ENCODE measurements around the gene DNAI2. TPM values are rescaled to one million over a fixed set of nuclear protein-coding genes. Genes with fewer than 3 reads are reported as not detected.
"Not testable (repeated sequence)": the region's sequence is repeated elsewhere in the genome, so short reads cannot be mapped to it uniquely, and the experiment has no call there.

The DNAI2 gene
- total RNA-seq, 1 donor from 2014 or later: not detected

- Mint-ChIP-seq H3K4me1 (no peaks in the 10 kb centered on the region), H3K9me3 (no peaks in the 10 kb centered on the region), H3K36me3 (ENCODE audit: low read depth) (no peaks in the 10 kb centered on the region), H3K27me3 (ENCODE audit: low read depth) (peaks cover 16% of the 10 kb centered on the region), H3K4me3 (no peak overlapping the region), H3K27ac (ENCODE audit: unreplicated experiment) (peak overlapping the region; percentile 81)
- no peak for TF ChIP-seq CTCF (conservative IDR thresholded peaks at IDR 0.05)
- DNase-seq (ENCODE audit: low read depth, low spot score): no peak
These were observed 11.4 kb upstream of the DNAI2 start for GRCh38 chr17:74262601-74263000.

GRCh38 chr17:74267054-74267453 is 7.0 kb upstream of the DNAI2 start:
- H3K27me3 Mint-ChIP-seq (ENCODE audit: low read depth); H3K9me3 Mint-ChIP-seq; H3K36me3 Mint-ChIP-seq (ENCODE audit: low read depth); DNase-seq (ENCODE audit: low read depth, low spot score); H3K4me3 Mint-ChIP-seq; H3K27ac Mint-ChIP-seq (ENCODE audit: unreplicated experiment): not testable (repeated sequence)
- H3K4me1 Mint-ChIP-seq: peaks cover 19% of the 10 kb centered on the region

- Mint-ChIP-seq H3K27me3 (ENCODE audit: low read depth) (no peaks in the 10 kb centered on the region), H3K4me1 (peaks cover 25% of the 10 kb centered on the region), H3K36me3 (ENCODE audit: low read depth) (no peaks in the 10 kb centered on the region), H3K4me3 (no peak overlapping the region), H3K9me3 (no peaks in the 10 kb centered on the region), H3K27ac (ENCODE audit: unreplicated experiment) (no peak overlapping the region)
- TF ChIP-seq CTCF (conservative IDR thresholded peaks at IDR 0.05): no peak
- DNase-seq (ENCODE audit: low read depth, low spot score): no peak
These were observed 6.5 kb upstream of the DNAI2 start for GRCh38 chr17:74267579-74267978.

GRCh38 chr17:74267987-74268499 is 6.0 kb upstream of the DNAI2 start:
- Mint-ChIP-seq H3K27ac (ENCODE audit: unreplicated experiment) (no peak overlapping the region), H3K27me3 (ENCODE audit: low read depth) (no peaks in the 10 kb centered on the region), H3K4me3 (no peak overlapping the region), H3K4me1 (peaks cover 29% of the 10 kb centered on the region), H3K9me3 (no peaks in the 10 kb centered on the region), H3K36me3 (ENCODE audit: low read depth) (no peaks in the 10 kb centered on the region)
- no peak for DNase-seq (ENCODE audit: low read depth, low spot score)
- TF ChIP-seq CTCF (conservative IDR thresholded peaks at IDR 0.05): no peak

- H3K36me3 Mint-ChIP-seq (ENCODE audit: low read depth): no peaks in the 10 kb centered on the region
- no peak for TF ChIP-seq CTCF (conservative IDR thresholded peaks at IDR 0.05)
These were observed 5.5 kb upstream of the DNAI2 start for GRCh38 chr17:74268558-74268957.

GRCh38 chr17:74270333-74270732 is 3.7 kb upstream of the DNAI2 start:
- no peak for TF ChIP-seq CTCF (conservative IDR thresholded peaks at IDR 0.05)
- no peak for DNase-seq (ENCODE audit: low read depth, low spot score)
- peaks cover 51% of the 10 kb centered on the region for H3K4me1 Mint-ChIP-seq
- no peak overlapping the region for H3K4me3 Mint-ChIP-seq
- H3K36me3 Mint-ChIP-seq (ENCODE audit: low read depth): no peaks in the 10 kb centered on the region
- no peak overlapping the region for H3K27ac Mint-ChIP-seq (ENCODE audit: unreplicated experiment)
- peaks cover 7% of the 10 kb centered on the region for H3K27me3 Mint-ChIP-seq (ENCODE audit: low read depth)
- no peaks in the 10 kb centered on the region for H3K9me3 Mint-ChIP-seq

More at GRCh38 chr17:74268558-74268957, 5.5 kb upstream of the DNAI2 start:
- Mint-ChIP-seq H3K4me3 (no peak overlapping the region), H3K4me1 (peaks cover 33% of the 10 kb centered on the region), H3K27ac (ENCODE audit: unreplicated experiment) (no peak overlapping the region), H3K27me3 (ENCODE audit: low read depth) (no peaks in the 10 kb centered on the region), H3K9me3 (no peaks in the 10 kb centered on the region)
- DNase-seq (ENCODE audit: low read depth, low spot score): no peak
